CD4-positive, alpha-beta T cell treated with Interleukin-15 for 1 hour (primary cell): ENCODE data around the gene PACSIN1.

Source experiments
- DNase-seq: peaks from one replicate; pipeline ENCODE4 v3.0.0-alpha.2; 2020

PACSIN1 gene

GRCh38 chr6:34565722-34566137 lies 99.9 kb downstream of the PACSIN1 start:
- no peak for DNase-seq

- DNase-seq = no peak
Measured at GRCh38 chr6:34566830-34567546, 101.1 kb downstream of the PACSIN1 start.

GRCh38 chr6:34568341-34569201 lies 102.7 kb downstream of the PACSIN1 start:
- DNase-seq = no peak

GRCh38 chr6:34569361-34569973 lies 103.6 kb downstream of the PACSIN1 start:
- no peak for DNase-seq

- DNase-seq = no peak
Measured at GRCh38 chr6:34570066-34570833, 104.4 kb downstream of the PACSIN1 start.

GRCh38 chr6:34571388-34571787 lies 105.5 kb downstream of the PACSIN1 start:
- no peak for DNase-seq

- DNase-seq = no peak
Measured at GRCh38 chr6:34572021-34572420, 106.1 kb downstream of the PACSIN1 start.

GRCh38 chr6:34572585-34572984 lies 106.7 kb downstream of the PACSIN1 start:
- no peak for DNase-seq

- DNase-seq = no peak
Measured at GRCh38 chr6:34573567-34574183, 107.8 kb downstream of the PACSIN1 start.

- DNase-seq = no peak
Measured at GRCh38 chr6:34574647-34575293, 108.9 kb downstream of the PACSIN1 start.

- no peak for DNase-seq
Measured at GRCh38 chr6:34575326-34575725, 109.5 kb downstream of the PACSIN1 start.

- no peak for DNase-seq
Measured at GRCh38 chr6:34576286-34576955, 110.5 kb downstream of the PACSIN1 start.

GRCh38 chr6:34578445-34579262 lies 112.8 kb downstream of the PACSIN1 start:
- DNase-seq = no peak

- DNase-seq = no peak
Measured at GRCh38 chr6:34580707-34581560, 115.1 kb downstream of the PACSIN1 start.

- DNase-seq = no peak
Measured at GRCh38 chr6:34581561-34581920, 115.7 kb downstream of the PACSIN1 start.

- DNase-seq = no peak
Measured at GRCh38 chr6:34583461-34583860, 117.6 kb downstream of the PACSIN1 start.

- DNase-seq = no peak
Measured at GRCh38 chr6:34583861-34584604, 118.2 kb downstream of the PACSIN1 start.

GRCh38 chr6:34584694-34585093 lies 118.8 kb downstream of the PACSIN1 start:
- DNase-seq = no peak
